ENCODE measurements around the gene FZD8. TPM values are rescaled to one million over a fixed set of nuclear protein-coding genes. Genes with fewer than 3 reads are reported as not detected.

Gene FZD8
- total RNA-seq, 1 donor from 2014 or later, result 16.5 TPM

- no peak for TF ChIP-seq CTCF (IDR thresholded peaks at IDR 0.05; ENCODE audit: unreplicated experiment)
These were observed 30.3 kb downstream of the FZD8 start for GRCh38 chr10:35611750-35612149.

GRCh38 chr10:35608328-35608672, 33.8 kb downstream of the FZD8 start:
- Mint-ChIP-seq H3K4me3 (no peak overlapping the region), H3K27me3 (ENCODE audit: low read depth) (peaks cover 35% of the 10 kb centered on the region), H3K4me1 (no peaks in the 10 kb centered on the region), H3K36me3 (no peaks in the 10 kb centered on the region), H3K9me3 (peaks cover 10% of the 10 kb centered on the region), H3K27ac (no peak overlapping the region)
- no peak for DNase-seq (ENCODE audit: low spot score in 2 of 2, unreplicated experiment in 2 of 2)
- TF ChIP-seq CTCF (IDR thresholded peaks at IDR 0.05; ENCODE audit: unreplicated experiment), result no peak

More at GRCh38 chr10:35611750-35612149, 30.3 kb downstream of the FZD8 start:
- peaks cover 10% of the 10 kb centered on the region for H3K9me3 Mint-ChIP-seq
- H3K4me3 Mint-ChIP-seq, result no peak overlapping the region
- H3K27me3 Mint-ChIP-seq (ENCODE audit: low read depth), result peaks cover 34% of the 10 kb centered on the region
- H3K27ac Mint-ChIP-seq, result no peak overlapping the region
- H3K36me3 Mint-ChIP-seq, result no peaks in the 10 kb centered on the region
- peaks cover 6% of the 10 kb centered on the region for H3K4me1 Mint-ChIP-seq
- no peak for DNase-seq (ENCODE audit: low spot score in 2 of 2, unreplicated experiment in 2 of 2)

GRCh38 chr10:35607475-35608327, 34.4 kb downstream of the FZD8 start:
- H3K36me3 Mint-ChIP-seq, result no peaks in the 10 kb centered on the region
- DNase-seq (ENCODE audit: low spot score in 2 of 2, unreplicated experiment in 2 of 2), result no peak
- H3K4me1 Mint-ChIP-seq, result no peaks in the 10 kb centered on the region
- H3K27ac Mint-ChIP-seq, result no peak overlapping the region
- H3K27me3 Mint-ChIP-seq (ENCODE audit: low read depth), result peaks cover 37% of the 10 kb centered on the region
- H3K9me3 Mint-ChIP-seq, result peaks cover 10% of the 10 kb centered on the region
- H3K4me3 Mint-ChIP-seq, result no peak overlapping the region
- no peak for TF ChIP-seq CTCF (IDR thresholded peaks at IDR 0.05; ENCODE audit: unreplicated experiment)

DNA sequence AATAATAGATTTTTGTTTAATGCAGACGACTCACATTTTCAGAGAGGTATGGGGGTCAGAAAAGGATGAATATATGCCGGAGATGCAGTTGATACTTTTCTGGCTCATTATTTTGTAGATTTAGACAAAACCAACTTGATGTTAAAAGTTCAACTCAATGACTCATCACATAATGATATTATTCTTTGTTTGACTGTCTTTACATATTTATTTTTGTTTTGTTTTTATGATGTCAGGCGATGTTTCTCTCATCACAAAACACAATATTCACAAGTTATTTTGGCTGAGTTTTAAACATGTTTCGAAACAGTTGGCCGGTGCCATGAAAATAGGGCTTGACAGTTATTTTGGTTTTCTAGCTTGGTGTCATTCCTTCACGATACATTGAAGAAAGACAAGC, 35.7 kb downstream of the FZD8 start:
- Mint-ChIP-seq H3K4me1 (no peaks in the 10 kb centered on the region), H3K27ac (no peak overlapping the region), H3K9me3 (peaks cover 10% of the 10 kb centered on the region), H3K27me3 (ENCODE audit: low read depth) (peaks cover 27% of the 10 kb centered on the region), H3K36me3 (no peaks in the 10 kb centered on the region), H3K4me3 (no peak overlapping the region)
- no peak for TF ChIP-seq CTCF (IDR thresholded peaks at IDR 0.05; ENCODE audit: unreplicated experiment)
- DNase-seq (ENCODE audit: low spot score in 2 of 2, unreplicated experiment in 2 of 2), result no peak

DNA sequence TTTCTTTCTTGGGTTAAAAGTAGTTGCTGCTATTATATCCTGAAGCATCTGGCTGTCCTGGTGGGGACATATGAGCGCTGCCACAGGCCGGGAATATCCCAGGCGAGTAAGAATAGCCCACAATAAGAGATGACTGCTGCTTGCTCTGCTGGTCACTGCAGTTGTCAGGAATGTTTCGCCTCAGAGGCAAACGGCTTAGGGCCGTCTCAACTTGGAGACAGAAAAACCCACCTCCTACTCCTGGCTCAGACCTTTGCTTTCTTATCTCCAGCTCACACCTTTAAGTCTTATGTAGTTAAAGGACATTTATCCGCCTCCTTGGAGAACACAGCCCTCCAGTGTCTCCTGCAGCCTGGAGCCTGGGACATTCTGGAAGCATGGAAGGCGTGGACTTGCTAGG, 36.9 kb downstream of the FZD8 start, which contains the start of gene GJD4:
GJD4 (plus strand) TSS at position 151 of the 400 bp plus-strand sequence; CDS start at position 378, 227 bp downstream.
- Mint-ChIP-seq H3K27ac (no peak within 1 kb of the TSS), H3K9me3 (peaks cover 13% of the 10 kb centered on the region), H3K4me3 (no peak within 1 kb of the TSS), H3K27me3 (ENCODE audit: low read depth) (peaks cover 35% of the 10 kb centered on the region), H3K36me3 (no peaks in the 10 kb centered on the region), H3K4me1 (no peaks in the 10 kb centered on the region)
- TF ChIP-seq CTCF (IDR thresholded peaks at IDR 0.05; ENCODE audit: unreplicated experiment), result no peak
- no peak for DNase-seq (ENCODE audit: low spot score in 2 of 2, unreplicated experiment in 2 of 2)

Measured in mesothelial cell of epicardium (in vitro differentiated cells).